GM12874 (cell line): ENCODE results near the gene KIAA1755.

ENCODE experiments used
- CTCF ChIP-seq: IDR thresholded peaks from 2 replicates; pipeline ENCODE4 v1.5.1; 2011; ENCODE audit warnings: low read depth, mild to moderate bottlenecking, control low read depth, low read length, moderate library complexity; ENCODE audit not compliant: insufficient read depth

KIAA1755 gene

GRCh38 chr20:38228436-38228835, 32.1 kb downstream of the KIAA1755 start:
- TF ChIP-seq CTCF, result no peak

GRCh38 chr20:38227420-38228360, 32.8 kb downstream of the KIAA1755 start:
- no peak for TF ChIP-seq CTCF

- no peak for TF ChIP-seq CTCF
Measured at GRCh38 chr20:38226553-38226952, 34.0 kb downstream of the KIAA1755 start.

- no peak for TF ChIP-seq CTCF
Measured at GRCh38 chr20:38225900-38226263, 34.7 kb downstream of the KIAA1755 start.

GRCh38 chr20:38225240-38225899, 35.2 kb downstream of the KIAA1755 start:
- no peak for TF ChIP-seq CTCF

- TF ChIP-seq CTCF, result no peak
Measured at GRCh38 chr20:38224531-38224930, 36.0 kb downstream of the KIAA1755 start.

GRCh38 chr20:38223743-38224100, 36.8 kb downstream of the KIAA1755 start:
- no peak for TF ChIP-seq CTCF
